Panc1 (cell line): ENCODE data around the gene DFFB.

Source experiments
- CTCF ChIP-seq: fragments of 450-650 bp; IDR thresholded peaks from 2 replicates; pipeline ENCODE4 v1.5.1; 2017; ENCODE audit warnings: mild to moderate bottlenecking
- POLR2AphosphoS5 ChIP-seq: IDR thresholded peaks from 2 replicates; pipeline ENCODE4 v1.6.1; 2012; ENCODE audit warnings: mild to moderate bottlenecking, low read depth, low read length, moderate library complexity
- SIN3A ChIP-seq: IDR thresholded peaks from 2 replicates; pipeline ENCODE4 v1.6.1; 2012; ENCODE audit warnings: low read depth, mild to moderate bottlenecking, low read length, moderate library complexity, borderline replicate concordance; ENCODE audit not compliant: insufficient read depth
- TCF7L2 ChIP-seq: IDR thresholded peaks from 2 replicates; pipeline ENCODE4 v1.6.1; 2011; ENCODE audit warnings: mild to moderate bottlenecking, low read depth, low read length, inconsistent platforms
- TF ChIP-seq, protein P1 (sequence below), 2 experiments: IDR thresholded peaks; 2 replicates each; pipeline ENCODE4 v1.6.1; 2011 to 2012; ENCODE audit warnings: low read depth in 2 of 2, control low read depth in 1 of 2, low read length in 1 of 2, mild to moderate bottlenecking in 1 of 2, moderate library complexity in 1 of 2; ENCODE audit not compliant: insufficient read depth in 1 of 2

- TF ChIP-seq CTCF, result no peak
- no peak for TF ChIP-seq POLR2AphosphoS5
- TF ChIP-seq, protein P1, sequence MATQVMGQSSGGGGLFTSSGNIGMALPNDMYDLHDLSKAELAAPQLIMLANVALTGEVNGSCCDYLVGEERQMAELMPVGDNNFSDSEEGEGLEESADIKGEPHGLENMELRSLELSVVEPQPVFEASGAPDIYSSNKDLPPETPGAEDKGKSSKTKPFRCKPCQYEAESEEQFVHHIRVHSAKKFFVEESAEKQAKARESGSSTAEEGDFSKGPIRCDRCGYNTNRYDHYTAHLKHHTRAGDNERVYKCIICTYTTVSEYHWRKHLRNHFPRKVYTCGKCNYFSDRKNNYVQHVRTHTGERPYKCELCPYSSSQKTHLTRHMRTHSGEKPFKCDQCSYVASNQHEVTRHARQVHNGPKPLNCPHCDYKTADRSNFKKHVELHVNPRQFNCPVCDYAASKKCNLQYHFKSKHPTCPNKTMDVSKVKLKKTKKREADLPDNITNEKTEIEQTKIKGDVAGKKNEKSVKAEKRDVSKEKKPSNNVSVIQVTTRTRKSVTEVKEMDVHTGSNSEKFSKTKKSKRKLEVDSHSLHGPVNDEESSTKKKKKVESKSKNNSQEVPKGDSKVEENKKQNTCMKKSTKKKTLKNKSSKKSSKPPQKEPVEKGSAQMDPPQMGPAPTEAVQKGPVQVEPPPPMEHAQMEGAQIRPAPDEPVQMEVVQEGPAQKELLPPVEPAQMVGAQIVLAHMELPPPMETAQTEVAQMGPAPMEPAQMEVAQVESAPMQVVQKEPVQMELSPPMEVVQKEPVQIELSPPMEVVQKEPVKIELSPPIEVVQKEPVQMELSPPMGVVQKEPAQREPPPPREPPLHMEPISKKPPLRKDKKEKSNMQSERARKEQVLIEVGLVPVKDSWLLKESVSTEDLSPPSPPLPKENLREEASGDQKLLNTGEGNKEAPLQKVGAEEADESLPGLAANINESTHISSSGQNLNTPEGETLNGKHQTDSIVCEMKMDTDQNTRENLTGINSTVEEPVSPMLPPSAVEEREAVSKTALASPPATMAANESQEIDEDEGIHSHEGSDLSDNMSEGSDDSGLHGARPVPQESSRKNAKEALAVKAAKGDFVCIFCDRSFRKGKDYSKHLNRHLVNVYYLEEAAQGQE (IDR thresholded peaks at IDR 0.05; ENCODE audit: insufficient read depth in 1 of 2, low read depth in 2 of 2, low read length in 1 of 2), result no peak
- TF ChIP-seq TCF7L2, result no peak
- TF ChIP-seq SIN3A, result no peak
Observed at GRCh38 chr1:3914911-3915310, 57.6 kb downstream of the DFFB start.
